ENCODE data around the gene GP9. TPM values are rescaled to one million over a fixed set of nuclear protein-coding genes. Genes with fewer than 3 reads are reported as not detected.

Gene GP9
- polyA plus RNA-seq, 1 donor from 2014 or later, result not detected

- no peaks in the 10 kb centered on the region for H3K27me3 ChIP-seq (ENCODE audit: insufficient read depth, low read depth, low read length)
- no peaks in the 10 kb centered on the region for H3K9me3 ChIP-seq (ENCODE audit: low read length)
- no peak overlapping the region for H3K27ac ChIP-seq (ENCODE audit: low read length)
- no peak overlapping the region for H3K9ac ChIP-seq (ENCODE audit: low read length)
- no peak overlapping the region for H2AFZ ChIP-seq (ENCODE audit: low read depth, low read length)
- no peak overlapping the region for H3K4me3 ChIP-seq (ENCODE audit: low read length)
- H3K9me2 ChIP-seq (ENCODE audit: insufficient read depth, low read length), result no peaks in the 10 kb centered on the region
- no peaks in the 10 kb centered on the region for H3K79me2 ChIP-seq (replicated peaks; ENCODE audit: insufficient read depth, low read length)
- H3F3A ChIP-seq (ENCODE audit: insufficient read depth, low read length, poor library complexity, severe bottlenecking), result no peaks in the 10 kb centered on the region
- H4K20me1 ChIP-seq (ENCODE audit: insufficient read depth), result no peaks in the 10 kb centered on the region
- H3K4me2 ChIP-seq (ENCODE audit: low read length), result no peak overlapping the region
- no peaks in the 10 kb centered on the region for H3K36me3 ChIP-seq (ENCODE audit: insufficient read depth, low read length)
- TF ChIP-seq TAF1 (IDR thresholded peaks at IDR 0.05; ENCODE audit: low read depth) (no peak), RAD21 (conservative IDR thresholded peaks at IDR 0.05) (no peak), SMC3 (conservative IDR thresholded peaks at IDR 0.05; ENCODE audit: poor library complexity) (no peak)
Observed at GRCh38 chr3:129082026-129082425, 21.4 kb downstream of the GP9 start.

- H3K9me3 ChIP-seq (ENCODE audit: low read length), result no peaks in the 10 kb centered on the region
- H3K36me3 ChIP-seq (ENCODE audit: insufficient read depth, low read length), result no peaks in the 10 kb centered on the region
- no peak overlapping the region for H3K4me3 ChIP-seq (ENCODE audit: low read length)
Observed at GRCh38 chr3:129084501-129084900, 23.9 kb downstream of the GP9 start.

More at GRCh38 chr3:129084501-129084900, 23.9 kb downstream of the GP9 start:
- H3K27me3 ChIP-seq (ENCODE audit: insufficient read depth, low read depth, low read length), result no peaks in the 10 kb centered on the region
- no peak overlapping the region for H3K4me2 ChIP-seq (ENCODE audit: low read length)
- no peaks in the 10 kb centered on the region for H4K20me1 ChIP-seq (ENCODE audit: insufficient read depth)
- H2AFZ ChIP-seq (ENCODE audit: low read depth, low read length), result no peak overlapping the region
- no peaks in the 10 kb centered on the region for H3F3A ChIP-seq (ENCODE audit: insufficient read depth, low read length, poor library complexity, severe bottlenecking)
- no peaks in the 10 kb centered on the region for H3K9me2 ChIP-seq (ENCODE audit: insufficient read depth, low read length)
- TF ChIP-seq MXI1 (conservative IDR thresholded peaks at IDR 0.05; ENCODE audit: poor library complexity, severe bottlenecking), result no peak
- no peak for TF ChIP-seq CTCF (IDR thresholded peaks at IDR 0.05; ENCODE audit: poor library complexity, severe bottlenecking)
- TF ChIP-seq SMC3 (conservative IDR thresholded peaks at IDR 0.05; ENCODE audit: poor library complexity), result no peak
- TF ChIP-seq RAD21 (conservative IDR thresholded peaks at IDR 0.05), result no peak
- no peak for TF ChIP-seq EP300 (conservative IDR thresholded peaks at IDR 0.05; ENCODE audit: poor library complexity, severe bottlenecking)
- no peak for TF ChIP-seq TAF1 (IDR thresholded peaks at IDR 0.05; ENCODE audit: low read depth)
- no peak for TF ChIP-seq EZH2 (IDR thresholded peaks at IDR 0.05; ENCODE audit: borderline replicate concordance, insufficient read depth, low read length, poor library complexity, severe bottlenecking)
- TF ChIP-seq POLR2AphosphoS5 (IDR thresholded peaks at IDR 0.05), result no peak
- TF ChIP-seq REST (IDR thresholded peaks at IDR 0.05; ENCODE audit: borderline replicate concordance), result no peak
- H3K27ac ChIP-seq (ENCODE audit: low read length), result no peak overlapping the region
- no peaks in the 10 kb centered on the region for H3K79me2 ChIP-seq (replicated peaks; ENCODE audit: insufficient read depth, low read length)
- H3K9ac ChIP-seq (ENCODE audit: low read length), result no peak overlapping the region
